NT2/D1 (cell line): ENCODE results near the gene LCP2.

ENCODE experiments used
- YY1 ChIP-seq: IDR thresholded peaks from 2 replicates; pipeline ENCODE4 v1.6.1; 2011; ENCODE audit not compliant: insufficient read length, insufficient read depth
- ZNF274 ChIP-seq: IDR thresholded peaks from 2 replicates; pipeline ENCODE4 v1.6.1; 2011; ENCODE audit warnings: mild to moderate bottlenecking, low read depth, low read length

- TF ChIP-seq ZNF274: no peak
- TF ChIP-seq YY1: no peak
These were observed 59.0 kb downstream of the LCP2 start for GRCh38 chr5:170238456-170239196.
